ENCODE results near the gene ANKRD22. TPM values are rescaled to one million over a fixed set of nuclear protein-coding genes. Genes with fewer than 3 reads are reported as not detected.
A peak's percentile ranks its signal among the peaks of the same experiment; 100 is the strongest.

Gene ANKRD22
- total and polyA plus RNA-seq, 2 of the 8 experiments (the other 6 are each of a cell fraction or from before 2014, with no cell fraction given), result 0.68 TPM; not detected in 1

GRCh38 chr10:88833723-88834122 lies 17.9 kb downstream of the ANKRD22 start:
- 89% methylated on average over 2 of the region's 2 CpGs; no CpG with 5 or more reads in 1 of the 2 experiments for WGBS, 2 experiments (ENCODE audit: extremely low coverage in 1 of 2, insufficient coverage in 1 of 2, insufficient read length in 1 of 2, insufficient replicate concordance in 2 of 2, low coverage in 1 of 2, low lambda C conversion rate in 2 of 2, missing lambda C conversion rate in 1 of 2)
- Histone ChIP-seq H3K79me1 (ENCODE audit: low read depth, low read length) (no peaks in the 10 kb centered on the region), H3K14ac (ENCODE audit: insufficient read length) (no peak overlapping the region), H2BK20ac (ENCODE audit: low read length) (no peak overlapping the region), H2BK120ac (replicated peaks; ENCODE audit: low read depth, low read length) (no peak overlapping the region), H3K4me2 (ENCODE audit: insufficient read depth in 1 of 2, low read depth in 2 of 2, low read length in 2 of 2) (no peak overlapping the region), H3K9me3 (ENCODE audit: insufficient read depth in 2 of 2, low read depth in 1 of 2, low read length in 1 of 2) (no peaks in the 10 kb centered on the region), H3K36me3 (ENCODE audit: control insufficient read depth in 2 of 4, insufficient read depth in 4 of 4, low read length in 3 of 4) (no peaks in the 10 kb centered on the region), H3K9ac (replicated peaks in 1 of 4; ENCODE audit: extremely low read depth in 1 of 4, low read depth in 3 of 4, low read length in 3 of 4) (no peak overlapping the region), H3K27ac (ENCODE audit: low read depth, low read length) (no peak overlapping the region), H4K91ac (replicated peaks; ENCODE audit: insufficient read length, low read length) (no peak overlapping the region), H3K79me2 (ENCODE audit: control insufficient read depth in 1 of 2, insufficient read depth in 2 of 2, low read length in 2 of 2) (no peaks in the 10 kb centered on the region), H2BK5ac (ENCODE audit: low read depth, low read length) (no peak overlapping the region), H2BK12ac (ENCODE audit: low read depth, low read length) (no peak overlapping the region), H3K4me1 (replicated peaks in 1 of 4; ENCODE audit: control insufficient read depth in 3 of 4, insufficient read depth in 4 of 4, low read length in 3 of 4) (no peaks in the 10 kb centered on the region), H2AFZ (ENCODE audit: low read length) (0 out of 2 replicates have a peak overlapping the region, but pooled peaks have one; percentile 6), H3K23me2 (ENCODE audit: low read depth, low read length) (no peaks in the 10 kb centered on the region), H3K18ac (ENCODE audit: extremely low read depth, low read length) (no peak overlapping the region), H3K23ac (ENCODE audit: insufficient read length) (no peak overlapping the region), H3K4ac (replicated peaks; ENCODE audit: insufficient read length, low read depth, low read length) (no peak overlapping the region), H3K27me3 (replicated peaks in 1 of 4; ENCODE audit: control insufficient read depth in 3 of 4, extremely low read depth in 1 of 4, insufficient read depth in 3 of 4, low read length in 3 of 4) (no peaks in the 10 kb centered on the region), H4K5ac (ENCODE audit: insufficient read length, low read depth, low read length) (no peak overlapping the region), H3K4me3 (ENCODE audit: extremely low read depth in 1 of 4, insufficient read depth in 2 of 4, low read depth in 3 of 4, low read length in 4 of 4) (no peak overlapping the region), H3K56ac (replicated peaks; ENCODE audit: insufficient read length, low read depth, low read length) (no peak overlapping the region), H2AK5ac (ENCODE audit: low read depth, low read length) (no peak overlapping the region), H2BK15ac (ENCODE audit: low read length) (no peak overlapping the region), H4K20me1 (replicated peaks in 1 of 2; ENCODE audit: control insufficient read depth in 1 of 2, insufficient read depth in 2 of 2, low read length in 2 of 2) (no peaks in the 10 kb centered on the region), H4K8ac (ENCODE audit: extremely low read depth, insufficient read depth, low read length) (no peak overlapping the region)
- DNase-seq (ENCODE audit: low read depth in 1 of 2, low spot score in 2 of 2) (no peak), FAIRE-seq (no peak)
- ChIA-PET CTCF (ENCODE audit: partially characterized antibody) (interaction anchor here (0.9 to 7.2 kb wide), 8 partner anchors 10 to 384 kb away, joined by 3 to 279 read pairs (median 20); no protein-coding TSS in a partner anchor), POLR2A (ENCODE audit: partially characterized antibody) (no interaction called here)
- TF ChIP-seq TAF7 (optimal IDR thresholded peaks at IDR 0.05; ENCODE audit: borderline replicate concordance, low read depth, low read length), result no peak
